ENCODE results near the gene CYTH4. TPM values are rescaled to one million over a fixed set of nuclear protein-coding genes. Genes with fewer than 3 reads are reported as not detected.

Gene CYTH4
- total RNA-seq, 3 donors from 2014 or later, result 8.7 to 13.3 (median 11.6) TPM

DNA sequence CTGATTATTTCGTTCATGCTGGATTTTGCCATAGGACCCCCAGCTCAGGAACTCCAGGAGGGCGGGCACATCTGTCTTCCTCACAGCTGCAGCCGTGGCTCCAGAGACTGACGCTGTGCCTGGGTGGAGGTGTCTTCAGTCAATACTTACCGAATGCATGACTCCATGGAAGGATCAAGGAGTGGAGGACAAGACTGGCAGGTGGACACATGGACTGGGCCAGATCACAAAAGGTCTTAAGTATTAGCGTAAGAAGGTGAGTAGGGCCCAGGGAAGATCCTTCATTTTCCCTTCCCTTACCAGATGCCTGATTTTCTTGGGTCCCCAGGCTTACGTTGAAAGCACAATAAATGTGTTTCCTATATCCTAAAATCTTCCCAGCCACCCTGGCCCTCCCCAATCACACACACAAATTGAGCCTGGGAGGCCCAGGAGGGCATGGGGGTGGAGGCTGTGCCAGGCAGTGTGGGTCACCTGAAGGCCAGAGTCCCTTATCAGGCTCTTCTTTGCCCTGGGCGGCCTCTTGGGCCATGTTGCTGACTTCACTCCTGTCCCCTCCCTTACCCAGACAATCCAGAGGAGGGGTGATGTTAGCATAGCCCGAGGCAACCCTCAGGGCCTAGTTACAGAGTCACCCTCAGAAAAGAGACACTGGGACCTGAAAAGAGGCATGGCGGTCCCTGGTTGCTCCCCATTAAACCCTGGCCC, 56.4 kb downstream of the CYTH4 start:
- ATAC-seq, result no peak
- no peak overlapping the region for H3K4me3 ChIP-seq
- intact Hi-C loops (cut with DNase I, micrococcal nuclease), result no loop called here
- H3K36me3 ChIP-seq (ENCODE audit: low read depth), result no peaks in the 10 kb centered on the region
- TF ChIP-seq, protein P1, sequence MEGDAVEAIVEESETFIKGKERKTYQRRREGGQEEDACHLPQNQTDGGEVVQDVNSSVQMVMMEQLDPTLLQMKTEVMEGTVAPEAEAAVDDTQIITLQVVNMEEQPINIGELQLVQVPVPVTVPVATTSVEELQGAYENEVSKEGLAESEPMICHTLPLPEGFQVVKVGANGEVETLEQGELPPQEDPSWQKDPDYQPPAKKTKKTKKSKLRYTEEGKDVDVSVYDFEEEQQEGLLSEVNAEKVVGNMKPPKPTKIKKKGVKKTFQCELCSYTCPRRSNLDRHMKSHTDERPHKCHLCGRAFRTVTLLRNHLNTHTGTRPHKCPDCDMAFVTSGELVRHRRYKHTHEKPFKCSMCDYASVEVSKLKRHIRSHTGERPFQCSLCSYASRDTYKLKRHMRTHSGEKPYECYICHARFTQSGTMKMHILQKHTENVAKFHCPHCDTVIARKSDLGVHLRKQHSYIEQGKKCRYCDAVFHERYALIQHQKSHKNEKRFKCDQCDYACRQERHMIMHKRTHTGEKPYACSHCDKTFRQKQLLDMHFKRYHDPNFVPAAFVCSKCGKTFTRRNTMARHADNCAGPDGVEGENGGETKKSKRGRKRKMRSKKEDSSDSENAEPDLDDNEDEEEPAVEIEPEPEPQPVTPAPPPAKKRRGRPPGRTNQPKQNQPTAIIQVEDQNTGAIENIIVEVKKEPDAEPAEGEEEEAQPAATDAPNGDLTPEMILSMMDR (IDR thresholded peaks at IDR 0.05), result no peak
- no peaks in the 10 kb centered on the region for H3K9me3 ChIP-seq
- DNase-seq, result no peak
- no peaks in the 10 kb centered on the region for H3K4me1 ChIP-seq (ENCODE audit: low read depth)

DNA sequence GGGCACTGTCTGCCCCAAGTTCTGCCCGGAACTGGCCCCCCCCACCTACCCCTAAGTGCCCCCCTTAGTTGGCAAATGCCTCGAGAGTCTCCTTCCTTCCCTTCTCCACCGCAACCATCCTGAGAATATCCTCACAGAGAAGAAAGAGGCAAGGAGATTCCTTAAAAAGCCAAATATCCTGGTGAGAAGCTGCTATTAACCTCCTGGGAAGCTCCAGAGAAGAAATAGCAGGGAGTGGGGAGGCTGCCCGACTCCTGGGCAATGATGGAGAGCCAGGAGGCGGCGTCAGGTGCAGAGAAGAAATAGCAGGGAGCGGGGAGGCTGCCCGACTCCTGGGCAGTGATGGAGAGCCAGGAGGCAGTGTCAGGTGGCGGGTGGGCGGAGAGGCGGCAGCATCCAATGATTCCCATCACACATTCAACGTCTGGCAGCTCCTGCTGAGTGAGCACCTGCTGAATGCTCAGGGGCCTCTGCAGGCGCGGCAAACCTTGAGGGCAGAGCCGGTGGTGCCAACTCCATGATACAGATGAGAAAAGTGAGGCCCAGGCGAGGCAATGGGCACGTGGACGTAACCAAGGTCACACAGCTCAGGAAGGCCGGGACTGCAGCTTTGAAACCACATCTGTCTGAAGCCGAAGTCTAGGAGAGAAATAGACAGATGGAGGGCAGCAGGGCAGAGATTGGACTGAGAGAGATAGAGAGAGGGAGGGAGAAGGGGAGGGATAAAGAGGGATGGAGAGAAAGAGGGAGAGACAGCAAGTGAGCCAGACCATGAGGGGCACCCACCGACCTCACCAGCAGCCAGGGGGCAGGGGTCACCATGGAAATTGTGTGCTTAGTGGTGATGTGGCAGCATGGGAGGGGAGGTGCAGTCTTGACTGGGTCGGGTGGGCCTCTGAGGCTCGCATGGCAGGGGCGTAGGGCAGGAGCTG, 58.3 kb downstream of the CYTH4 start:
- Histone ChIP-seq H3K4me1 (ENCODE audit: low read depth) (no peaks in the 10 kb centered on the region), H3K9me3 (no peaks in the 10 kb centered on the region), H3K4me3 (no peak overlapping the region), H3K36me3 (ENCODE audit: low read depth) (no peaks in the 10 kb centered on the region)
- intact Hi-C loops (cut with DNase I, micrococcal nuclease), result no loop called here
- ATAC-seq (no peak), DNase-seq (no peak)
- TF ChIP-seq, protein P1 (IDR thresholded peaks at IDR 0.05), result no peak

DNA sequence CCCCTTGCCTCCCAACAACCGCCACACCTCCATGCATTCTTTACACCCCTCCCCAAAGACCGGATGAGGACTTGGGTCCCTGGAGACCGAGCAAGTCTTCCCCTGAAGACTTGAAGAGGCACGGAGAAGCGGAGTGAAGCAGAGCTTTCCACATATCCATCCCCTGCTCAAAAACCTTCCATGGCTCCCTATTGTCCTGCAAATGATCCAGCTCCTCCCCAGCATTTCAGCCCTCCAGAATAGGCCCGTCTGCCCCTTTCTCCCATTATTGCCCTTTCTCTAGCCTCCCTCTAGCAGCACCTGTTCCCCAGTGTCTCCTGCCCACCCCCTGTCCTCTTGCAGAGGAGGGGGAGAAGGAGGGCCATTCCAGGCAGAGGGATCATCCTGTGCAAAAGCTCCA, 59.8 kb downstream of the CYTH4 start:
- Histone ChIP-seq H3K4me3 (no peak overlapping the region), H3K9me3 (no peaks in the 10 kb centered on the region), H3K36me3 (ENCODE audit: low read depth) (no peaks in the 10 kb centered on the region), H3K4me1 (ENCODE audit: low read depth) (no peaks in the 10 kb centered on the region)
- ATAC-seq (no peak), DNase-seq (no peak)
- TF ChIP-seq, protein P1 (IDR thresholded peaks at IDR 0.05), result no peak
- intact Hi-C loops (cut with DNase I, micrococcal nuclease), result no loop called here

DNA sequence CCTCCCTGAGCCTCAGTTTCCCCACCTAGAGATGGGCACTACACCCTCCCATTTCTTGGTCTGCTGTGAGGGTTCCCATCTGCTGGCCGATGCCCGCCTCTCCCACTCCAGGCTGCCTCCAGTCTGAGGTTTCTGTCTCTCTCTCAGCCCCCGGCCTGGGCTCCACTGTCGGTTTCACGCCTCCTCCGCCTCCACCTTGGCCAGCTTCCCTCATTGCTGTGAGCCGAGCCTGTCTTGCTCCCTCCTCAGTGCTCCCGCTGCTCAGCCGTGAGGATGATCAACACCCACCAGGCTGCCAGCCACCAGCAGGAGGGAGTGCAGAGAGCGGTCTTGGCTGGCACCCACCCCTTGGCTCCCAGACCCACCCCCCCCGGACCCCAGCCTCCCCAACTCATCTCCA, 61.0 kb downstream of the CYTH4 start:
- TF ChIP-seq, protein P1 (IDR thresholded peaks at IDR 0.05), result no peak
- no peaks in the 10 kb centered on the region for H3K36me3 ChIP-seq (ENCODE audit: low read depth)
- H3K9me3 ChIP-seq, result no peaks in the 10 kb centered on the region
- DNase-seq, result no peak
- H3K4me3 ChIP-seq, result no peak overlapping the region
- intact Hi-C loops (cut with DNase I, micrococcal nuclease), result no loop called here
- no peak for ATAC-seq
- H3K4me1 ChIP-seq (ENCODE audit: low read depth), result no peaks in the 10 kb centered on the region

DNA sequence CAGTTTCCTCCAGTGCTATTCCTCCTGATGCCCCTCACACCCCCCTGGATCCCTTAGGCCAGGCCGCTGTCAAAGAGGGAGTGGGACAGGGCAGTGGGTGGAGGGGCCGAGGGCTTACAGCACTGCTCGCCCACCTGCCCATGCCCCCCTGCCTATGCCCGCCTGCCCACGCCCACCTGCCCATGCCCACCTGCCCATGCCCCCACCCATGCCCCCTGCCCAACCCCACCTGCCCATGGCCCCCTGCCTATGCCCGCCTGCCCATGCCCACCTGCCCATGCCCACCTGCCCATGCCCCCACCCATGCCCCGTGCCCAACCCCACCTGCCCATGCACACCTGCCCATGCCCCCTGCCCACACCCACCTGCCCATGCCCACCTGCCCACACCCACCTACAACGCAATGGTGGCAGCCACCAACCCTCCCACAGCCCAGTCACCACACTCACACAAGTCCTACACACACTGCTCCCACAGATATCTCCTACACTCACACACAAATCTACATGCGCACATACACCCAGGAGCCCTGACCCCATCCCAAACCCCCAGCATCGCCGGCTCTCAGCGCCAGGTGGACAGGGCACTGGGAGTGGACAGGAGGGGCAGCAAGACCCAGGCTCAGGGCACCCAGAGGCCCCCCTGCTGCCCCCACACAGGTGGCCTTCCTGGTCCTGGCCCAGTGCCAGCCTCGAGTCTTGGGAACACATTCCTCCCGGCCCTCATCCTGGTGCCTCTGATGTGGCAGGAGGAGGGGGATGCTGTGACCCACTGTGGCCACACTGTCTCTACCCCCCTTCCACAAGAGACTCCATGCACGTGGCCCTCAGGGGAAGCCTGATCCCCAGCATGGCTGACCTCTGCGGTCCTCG, 61.8 kb downstream of the CYTH4 start:
- no peak for DNase-seq

More for the DNA sequence above, 61.8 kb downstream of the CYTH4 start:
- Histone ChIP-seq H3K36me3 (ENCODE audit: low read depth) (no peaks in the 10 kb centered on the region), H3K9me3 (no peaks in the 10 kb centered on the region), H3K4me3 (no peak overlapping the region), H3K4me1 (ENCODE audit: low read depth) (no peaks in the 10 kb centered on the region)
- TF ChIP-seq, protein P1 (IDR thresholded peaks at IDR 0.05), result no peak
- ATAC-seq, result no peak
- intact Hi-C loops (cut with DNase I, micrococcal nuclease), result no loop called here
